ENCODE data around the gene ISM1. TPM values are rescaled to one million over a fixed set of nuclear protein-coding genes. Genes with fewer than 3 reads are reported as not detected.

Gene ISM1
- total and polyA plus RNA-seq, 2 of the 13 experiments (the other 11 are each of a cell fraction or from before 2014, with no cell fraction given), result 0.40 to 1.4 TPM

DNA sequence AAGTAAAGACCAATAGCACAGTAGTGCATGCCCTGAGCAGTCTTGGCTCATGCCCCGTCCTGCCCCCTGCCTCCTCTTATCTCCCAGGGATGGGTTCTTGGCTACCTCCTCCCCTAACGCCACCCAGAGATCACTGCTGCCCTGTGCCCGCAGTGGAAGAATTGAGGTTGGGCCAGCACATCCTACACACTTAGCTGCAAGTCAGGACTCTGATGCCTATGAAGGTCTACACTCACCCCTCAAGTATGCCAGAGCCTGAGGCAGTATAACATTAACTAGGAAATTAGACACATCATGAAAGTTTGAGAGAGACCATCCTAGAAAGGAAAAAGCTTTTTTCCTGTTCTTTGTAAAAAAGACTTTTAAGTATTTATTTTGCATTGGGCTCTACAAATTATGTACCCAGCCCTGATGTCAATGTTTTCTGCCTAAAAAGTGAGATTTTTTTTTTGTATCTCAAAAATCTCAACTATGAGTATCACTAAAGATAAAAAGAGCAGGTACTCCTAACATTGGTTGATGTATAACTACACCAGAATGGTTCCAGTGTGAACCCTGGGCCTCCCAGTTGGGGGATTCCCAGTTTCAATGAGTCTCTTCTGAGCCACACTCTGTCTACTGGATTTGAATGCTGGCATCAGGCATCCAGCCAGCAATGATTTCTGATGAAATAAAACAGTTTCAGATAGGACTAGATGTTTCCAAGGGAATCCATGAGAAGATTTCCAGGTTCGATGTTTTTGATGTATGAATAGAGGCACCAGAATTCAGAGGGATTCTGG, 115.4 kb downstream of the ISM1 start (continued):
- TF ChIP-seq, protein P1, sequence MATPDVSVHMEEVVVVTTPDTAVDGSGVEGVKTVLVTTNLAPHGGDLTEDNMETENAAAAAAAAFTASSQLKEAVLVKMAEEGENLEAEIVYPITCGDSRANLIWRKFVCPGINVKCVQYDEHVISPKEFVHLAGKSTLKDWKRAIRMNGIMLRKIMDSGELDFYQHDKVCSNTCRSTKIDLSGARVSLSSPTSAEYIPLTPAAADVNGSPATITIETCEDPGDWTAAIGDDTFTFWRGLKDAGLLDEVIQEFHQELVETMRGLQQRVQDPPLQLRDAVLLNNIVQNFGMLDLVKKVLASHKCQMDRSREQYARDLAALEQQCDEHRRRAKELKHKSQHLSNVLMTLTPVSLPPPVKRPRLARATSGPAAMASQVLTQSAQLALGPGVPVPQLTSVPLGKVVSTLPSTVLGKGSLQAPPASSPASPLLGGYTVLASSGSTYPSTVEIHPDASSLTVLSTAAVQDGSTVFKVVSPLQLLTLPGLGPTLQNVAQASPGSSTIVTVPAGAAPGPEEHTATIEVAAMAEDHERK (CRISPR knock-in tag; IDR thresholded peaks at IDR 0.05; ENCODE audit: low read depth), result no peak
- TF ChIP-seq SALL1 (CRISPR knock-in tag; IDR thresholded peaks at IDR 0.05) (peak; percentile 59; the same call in 1 of the 2 replicates), DPF2 (CRISPR knock-in tag; IDR thresholded peaks at IDR 0.05; ENCODE audit: borderline replicate concordance, low read depth) (no peak), ZNF512B (CRISPR knock-in tag; IDR thresholded peaks at IDR 0.05; ENCODE audit: borderline replicate concordance) (no peak; the same call in 1 of the 2 replicates), CEBPB (IDR thresholded peaks at IDR 0.05; ENCODE audit: borderline replicate concordance, low read depth, low read length) (no peak), ZNF224 (CRISPR knock-in tag; IDR thresholded peaks at IDR 0.05) (no peak), KLF12 (CRISPR knock-in tag; IDR thresholded peaks at IDR 0.05; ENCODE audit: borderline replicate concordance) (no peak), SP140L (CRISPR knock-in tag; IDR thresholded peaks at IDR 0.05; ENCODE audit: borderline replicate concordance) (0 out of 2 replicates have a peak, but pooled peaks have one; percentile 51), THAP8 (CRISPR knock-in tag; IDR thresholded peaks at IDR 0.05; ENCODE audit: borderline replicate concordance) (no peak), MEIS2 (CRISPR knock-in tag; IDR thresholded peaks at IDR 0.05) (no peak), NFYC (CRISPR knock-in tag; IDR thresholded peaks at IDR 0.05) (no peak), TBP (CRISPR knock-in tag; IDR thresholded peaks at IDR 0.05) (no peak), THRA (CRISPR knock-in tag; IDR thresholded peaks at IDR 0.05; ENCODE audit: borderline replicate concordance) (0 out of 2 replicates have a peak, but pooled peaks have one; percentile 25), RFX1 (IDR thresholded peaks at IDR 0.05) (no peak), PAWR (CRISPR knock-in tag; IDR thresholded peaks at IDR 0.05; ENCODE audit: borderline replicate concordance) (no peak), SP1 (IDR thresholded peaks at IDR 0.05) (no peak), SP1 (CRISPR knock-in tag; IDR thresholded peaks at IDR 0.05) (no peak), NCOA5 (CRISPR knock-in tag; IDR thresholded peaks at IDR 0.05) (no peak), TBX3 (IDR thresholded peaks at IDR 0.05; ENCODE audit: borderline replicate concordance) (no peak)
- TF ChIP-seq, protein P2, sequence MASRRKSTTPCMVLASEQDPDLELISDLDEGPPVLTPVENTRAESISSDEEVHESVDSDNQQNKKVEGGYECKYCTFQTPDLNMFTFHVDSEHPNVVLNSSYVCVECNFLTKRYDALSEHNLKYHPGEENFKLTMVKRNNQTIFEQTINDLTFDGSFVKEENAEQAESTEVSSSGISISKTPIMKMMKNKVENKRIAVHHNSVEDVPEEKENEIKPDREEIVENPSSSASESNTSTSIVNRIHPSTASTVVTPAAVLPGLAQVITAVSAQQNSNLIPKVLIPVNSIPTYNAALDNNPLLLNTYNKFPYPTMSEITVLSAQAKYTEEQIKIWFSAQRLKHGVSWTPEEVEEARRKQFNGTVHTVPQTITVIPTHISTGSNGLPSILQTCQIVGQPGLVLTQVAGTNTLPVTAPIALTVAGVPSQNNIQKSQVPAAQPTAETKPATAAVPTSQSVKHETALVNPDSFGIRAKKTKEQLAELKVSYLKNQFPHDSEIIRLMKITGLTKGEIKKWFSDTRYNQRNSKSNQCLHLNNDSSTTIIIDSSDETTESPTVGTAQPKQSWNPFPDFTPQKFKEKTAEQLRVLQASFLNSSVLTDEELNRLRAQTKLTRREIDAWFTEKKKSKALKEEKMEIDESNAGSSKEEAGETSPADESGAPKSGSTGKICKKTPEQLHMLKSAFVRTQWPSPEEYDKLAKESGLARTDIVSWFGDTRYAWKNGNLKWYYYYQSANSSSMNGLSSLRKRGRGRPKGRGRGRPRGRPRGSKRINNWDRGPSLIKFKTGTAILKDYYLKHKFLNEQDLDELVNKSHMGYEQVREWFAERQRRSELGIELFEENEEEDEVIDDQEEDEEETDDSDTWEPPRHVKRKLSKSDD (CRISPR knock-in tag; IDR thresholded peaks at IDR 0.05; ENCODE audit: low read depth), result no peak
- TF ChIP-seq, protein P3, sequence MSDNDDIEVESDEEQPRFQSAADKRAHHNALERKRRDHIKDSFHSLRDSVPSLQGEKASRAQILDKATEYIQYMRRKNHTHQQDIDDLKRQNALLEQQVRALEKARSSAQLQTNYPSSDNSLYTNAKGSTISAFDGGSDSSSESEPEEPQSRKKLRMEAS (IDR thresholded peaks at IDR 0.05), result peak; percentile 16; the same call in 1 of the 2 replicates

Data from HepG2 (cell line).